NCI-H2227 (cell line): ENCODE data around the gene CACNA2D3.

Experiments used
- DNase-seq: peaks from one replicate; lab custom pipeline; 2025; ENCODE audit not compliant: unreplicated experiment; lab: John Stamatoyannopoulos, UW

CACNA2D3 gene

GRCh38 chr3:55014081-55014480, 891.7 kb downstream of the CACNA2D3 start:
- no peak for DNase-seq

- DNase-seq = no peak
Measured at GRCh38 chr3:55014906-55015305, 892.6 kb downstream of the CACNA2D3 start.

- no peak for DNase-seq
Measured at GRCh38 chr3:55017876-55018275, 895.5 kb downstream of the CACNA2D3 start.

- DNase-seq = no peak
Measured at GRCh38 chr3:55030938-55031337, 908.6 kb downstream of the CACNA2D3 start.

GRCh38 chr3:55036883-55037577, 914.7 kb downstream of the CACNA2D3 start:
- no peak for DNase-seq

GRCh38 chr3:55042591-55042990, 920.2 kb downstream of the CACNA2D3 start:
- DNase-seq = no peak

- no peak for DNase-seq
Measured at GRCh38 chr3:55044486-55044885, 922.1 kb downstream of the CACNA2D3 start.

GRCh38 chr3:55059027-55059629, 936.8 kb downstream of the CACNA2D3 start:
- no peak for DNase-seq

GRCh38 chr3:55060896-55061719, 938.8 kb downstream of the CACNA2D3 start:
- DNase-seq = no peak

GRCh38 chr3:55061720-55062034, 939.3 kb downstream of the CACNA2D3 start:
- no peak for DNase-seq

- DNase-seq = no peak
Measured at GRCh38 chr3:55064164-55064563, 941.8 kb downstream of the CACNA2D3 start.

GRCh38 chr3:55065331-55065730, 943.0 kb downstream of the CACNA2D3 start:
- DNase-seq = no peak

- no peak for DNase-seq
Measured at GRCh38 chr3:55066551-55067047, 944.2 kb downstream of the CACNA2D3 start.

- DNase-seq = no peak
Measured at GRCh38 chr3:55069950-55070349, 947.6 kb downstream of the CACNA2D3 start.

- DNase-seq = no peak
Measured at GRCh38 chr3:55074796-55075195, 952.4 kb downstream of the CACNA2D3 start.

GRCh38 chr3:55075846-55076245, 953.5 kb downstream of the CACNA2D3 start:
- DNase-seq = no peak

- no peak for DNase-seq
Measured at GRCh38 chr3:55077726-55078125, 955.4 kb downstream of the CACNA2D3 start.

- no peak for DNase-seq
Measured at GRCh38 chr3:55078876-55079275, 956.5 kb downstream of the CACNA2D3 start.

- DNase-seq = no peak
Measured at GRCh38 chr3:55085231-55085630, 962.9 kb downstream of the CACNA2D3 start.

- no peak for DNase-seq
Measured at GRCh38 chr3:55089211-55089610, 966.9 kb downstream of the CACNA2D3 start.

GRCh38 chr3:55090291-55090690, 967.9 kb downstream of the CACNA2D3 start:
- DNase-seq = no peak

- DNase-seq = no peak
Measured at GRCh38 chr3:55090746-55091145, 968.4 kb downstream of the CACNA2D3 start.
